GM18873 (cell line): ENCODE results near the gene NUFIP1.

Experiments
- ATAC-seq: cut with Tn5 transposase; IDR thresholded peaks from one replicate; pipeline ENCODE4 v1.9.1; 2021; ENCODE audit warnings: mild to moderate bottlenecking, moderate library complexity, moderate number of reproducible peaks; ENCODE audit not compliant: unreplicated experiment, low FRiP score

NUFIP1 gene

GRCh38 chr13:44894001-44894770 is 95.1 kb downstream of the NUFIP1 start:
- ATAC-seq: no peak
